COLO668 (cell line): ENCODE measurements around the gene DBF4.
"Not testable (repeated sequence)": the region's sequence is repeated elsewhere in the genome, so short reads cannot be mapped to it uniquely, and the experiment has no call there.

Experiments
- DNase-seq: peaks from one replicate; lab custom pipeline; 2025; ENCODE audit not compliant: unreplicated experiment; lab: John Stamatoyannopoulos, UW

DBF4 gene

GRCh38 chr7:87876040-87876868 is at the start of gene DBF4, which contains the start of gene SLC25A40:
TSS of gene DBF4 (plus strand) at chr7:87876493. CDS start at chr7:87876733, 240 bp downstream.
TSS of gene SLC25A40 (minus strand) at chr7:87876360. CDS start at chr7:87858727, 17,633 bp downstream.
- DNase-seq: peak; percentile 97

GRCh38 chr7:87828383-87828782 is 47.9 kb upstream of the DBF4 start:
- not testable (repeated sequence) for DNase-seq

- DNase-seq: no peak
These were observed 45.2 kb upstream of the DBF4 start for GRCh38 chr7:87831097-87831496.

GRCh38 chr7:87833130-87833529 is 43.2 kb upstream of the DBF4 start:
- DNase-seq: no peak

- DNase-seq: no peak
These were observed 38.7 kb upstream of the DBF4 start for GRCh38 chr7:87837597-87837996.

GRCh38 chr7:87850836-87851593 is 25.3 kb upstream of the DBF4 start:
- DNase-seq: no peak

GRCh38 chr7:87852306-87852705 is 24.0 kb upstream of the DBF4 start:
- no peak for DNase-seq

GRCh38 chr7:87853237-87853864 is 22.9 kb upstream of the DBF4 start:
- DNase-seq: no peak

- DNase-seq: no peak
These were observed 17.7 kb upstream of the DBF4 start for GRCh38 chr7:87858417-87859100.

GRCh38 chr7:87866089-87866488 is 10.2 kb upstream of the DBF4 start:
- no peak for DNase-seq

GRCh38 chr7:87866533-87866932 is 9.8 kb upstream of the DBF4 start:
- DNase-seq: not testable (repeated sequence)

GRCh38 chr7:87870471-87870870 is 5.8 kb upstream of the DBF4 start:
- no peak for DNase-seq

GRCh38 chr7:87872346-87872745 is 3.9 kb upstream of the DBF4 start:
- no peak for DNase-seq

- not testable (repeated sequence) for DNase-seq
These were observed 3.0 kb upstream of the DBF4 start for GRCh38 chr7:87873328-87873727.

GRCh38 chr7:87874066-87874465 is 2.2 kb upstream of the DBF4 start:
- no peak for DNase-seq

- no peak for DNase-seq
These were observed 898 bp upstream of the DBF4 start for GRCh38 chr7:87875151-87876039.

GRCh38 chr7:87876869-87877234 is 559 bp downstream of the DBF4 start:
- peak; percentile 69 for DNase-seq

GRCh38 chr7:87877366-87878040 is 1.2 kb downstream of the DBF4 start:
- DNase-seq: no peak

- DNase-seq: no peak
These were observed 2.0 kb downstream of the DBF4 start for GRCh38 chr7:87878208-87878735.
